ENCODE results near the gene RBMS1. TPM values are rescaled to one million over a fixed set of nuclear protein-coding genes. Genes with fewer than 3 reads are reported as not detected.
A peak's percentile ranks its signal among the peaks of the same experiment; 100 is the strongest.
"Not testable (repeated sequence)": the region's sequence is repeated elsewhere in the genome, so short reads cannot be mapped to it uniquely, and the experiment has no call there.

The RBMS1 gene
- total RNA-seq, 1 donor from 2014 or later = 58.2 TPM

DNA sequence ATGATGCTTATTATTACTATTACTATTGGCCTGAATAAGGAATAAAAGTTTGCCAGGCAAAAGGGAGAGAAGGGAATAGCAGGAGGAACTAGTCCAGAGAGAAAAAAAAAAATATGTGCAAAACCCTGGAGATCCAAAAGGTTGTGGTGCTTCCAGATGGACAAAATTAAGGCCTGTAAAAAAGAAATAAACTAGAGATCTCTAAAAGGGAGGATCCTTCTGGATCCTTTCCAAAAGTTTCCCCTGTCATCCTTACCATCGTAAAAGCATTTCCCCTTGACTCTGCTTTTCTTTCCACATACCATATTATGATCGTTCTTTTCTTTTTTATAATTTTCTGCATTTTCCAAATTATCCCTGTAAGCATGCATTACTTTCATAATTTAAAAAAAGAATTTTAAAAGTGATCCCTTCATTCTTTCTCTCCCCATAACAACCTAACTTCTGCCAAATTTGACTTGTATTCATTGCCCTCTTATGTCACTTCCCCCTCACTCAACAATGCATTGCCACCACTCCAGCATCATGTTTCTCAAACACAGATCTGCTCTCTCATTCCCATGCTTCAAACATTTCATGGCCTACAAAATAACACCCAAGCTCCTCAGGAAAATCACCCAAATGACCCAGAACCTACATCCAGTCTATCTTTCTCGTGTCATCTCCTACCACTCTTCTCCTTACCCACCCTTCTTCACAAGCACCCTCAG is 40.3 kb downstream of the RBMS1 start:
- intact Hi-C loops (cut with DNase I) = no loop called here
- DNase-seq (ENCODE audit: missing footprints) (no peak), ATAC-seq (no peak)

DNA sequence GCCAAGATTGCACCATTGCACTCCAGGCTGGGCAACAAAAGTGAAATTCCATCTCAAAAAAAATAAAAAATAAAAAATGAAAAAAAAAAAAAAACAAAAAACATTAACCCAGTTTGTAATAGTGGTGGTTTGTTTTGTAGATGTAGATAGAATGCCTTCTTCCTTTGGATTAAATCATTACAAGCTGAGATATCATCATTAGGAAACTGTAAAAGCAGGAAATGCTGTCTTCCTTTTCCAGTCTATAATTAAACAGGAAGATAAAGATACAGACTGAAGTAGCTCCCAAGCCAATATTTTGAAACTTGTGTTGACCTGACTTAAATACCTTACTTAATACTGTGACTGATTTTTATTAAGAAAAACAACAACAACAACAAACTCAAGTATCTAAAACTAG is 43.1 kb downstream of the RBMS1 start:
- ATAC-seq = no peak
- intact Hi-C loops (cut with DNase I) = no loop called here
- no peak for DNase-seq (ENCODE audit: missing footprints)

DNA sequence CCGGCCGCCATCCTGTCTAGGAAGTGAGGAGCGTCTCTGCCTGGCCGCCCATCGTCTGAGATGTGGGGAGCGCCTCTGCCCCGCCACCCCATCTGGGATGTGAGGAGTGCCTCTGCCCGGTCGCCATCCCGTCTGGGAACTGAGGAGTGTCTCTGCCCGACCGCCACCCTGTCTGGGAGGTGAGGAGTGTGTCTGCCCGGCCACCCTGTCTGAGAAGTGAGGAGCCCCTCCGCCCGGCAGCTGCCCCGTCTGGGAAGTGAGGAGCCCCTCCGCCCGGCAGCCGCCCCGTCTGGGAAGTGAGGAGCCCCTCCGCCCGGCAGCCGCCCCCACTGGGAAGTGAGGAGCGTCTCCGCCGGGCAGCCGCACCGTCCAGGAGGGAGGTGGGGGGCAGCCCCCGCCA is 44.8 kb downstream of the RBMS1 start:
- intact Hi-C loops (cut with DNase I); DNase-seq (ENCODE audit: missing footprints); ATAC-seq: not testable (repeated sequence)

DNA sequence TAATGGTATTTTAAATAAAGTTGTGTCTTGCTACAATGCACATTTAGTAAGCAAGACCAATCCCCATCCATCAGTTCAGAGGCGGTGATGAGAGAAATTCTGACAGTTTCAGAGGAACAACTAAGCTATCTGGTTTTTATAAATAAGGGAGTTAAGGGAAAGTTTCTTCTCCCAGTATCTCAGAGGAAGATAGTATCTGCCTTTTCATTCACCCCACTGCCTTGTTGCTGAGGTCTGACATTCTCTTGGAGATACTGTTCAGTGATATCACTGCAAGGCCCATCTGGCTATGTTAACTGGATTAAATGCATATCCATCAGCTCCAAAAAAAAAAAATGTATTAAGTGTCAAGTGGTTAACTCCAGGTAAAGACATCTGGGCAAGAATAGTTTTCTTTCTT is 47.9 kb downstream of the RBMS1 start:
- ATAC-seq = no peak
- intact Hi-C loops (cut with DNase I) = no loop called here
- no peak for DNase-seq (ENCODE audit: missing footprints)

DNA sequence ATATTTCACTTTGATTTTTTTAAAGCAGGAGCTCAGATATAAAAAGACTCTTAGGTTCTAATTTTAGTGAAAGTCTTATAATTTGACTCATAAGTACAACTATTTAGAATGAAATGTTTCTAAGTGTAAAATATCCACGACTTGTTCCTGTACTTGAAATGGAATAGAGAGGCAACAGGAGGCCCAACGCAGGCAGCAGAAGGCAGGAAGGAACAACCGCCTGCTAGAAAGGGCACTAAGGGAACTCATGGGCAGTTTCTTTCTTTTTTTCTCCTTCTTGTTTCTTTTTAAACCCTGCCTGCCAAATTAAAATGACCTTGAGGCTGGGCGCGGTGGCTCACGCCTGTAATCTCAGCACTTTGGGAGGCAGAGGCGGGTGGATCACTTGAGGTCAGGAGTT is 51.0 kb downstream of the RBMS1 start:
- DNase-seq (ENCODE audit: missing footprints) (no peak), ATAC-seq (no peak)
- intact Hi-C loops (cut with DNase I) = no loop called here

DNA sequence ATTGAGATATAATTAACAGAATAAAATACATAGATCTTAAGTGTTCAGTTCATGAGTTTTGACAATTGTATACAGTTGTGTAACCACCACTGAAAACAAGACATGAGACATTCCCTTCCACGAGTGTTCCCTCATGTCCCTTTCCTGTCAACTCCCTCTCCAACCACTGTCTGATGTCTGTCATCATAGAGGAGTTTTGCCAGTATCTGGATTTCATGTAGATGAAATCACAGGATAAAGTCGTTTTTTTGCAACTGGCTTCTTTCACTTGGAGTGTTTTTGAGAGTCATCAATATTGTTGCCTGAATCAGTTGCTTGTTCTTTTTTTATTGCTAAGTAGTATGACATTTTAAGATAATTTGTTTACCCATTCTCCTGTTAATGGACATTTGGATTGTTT is 52.7 kb downstream of the RBMS1 start:
- DNase-seq (ENCODE audit: missing footprints) (no peak), ATAC-seq (no peak)
- intact Hi-C loops (cut with DNase I) = no loop called here

DNA sequence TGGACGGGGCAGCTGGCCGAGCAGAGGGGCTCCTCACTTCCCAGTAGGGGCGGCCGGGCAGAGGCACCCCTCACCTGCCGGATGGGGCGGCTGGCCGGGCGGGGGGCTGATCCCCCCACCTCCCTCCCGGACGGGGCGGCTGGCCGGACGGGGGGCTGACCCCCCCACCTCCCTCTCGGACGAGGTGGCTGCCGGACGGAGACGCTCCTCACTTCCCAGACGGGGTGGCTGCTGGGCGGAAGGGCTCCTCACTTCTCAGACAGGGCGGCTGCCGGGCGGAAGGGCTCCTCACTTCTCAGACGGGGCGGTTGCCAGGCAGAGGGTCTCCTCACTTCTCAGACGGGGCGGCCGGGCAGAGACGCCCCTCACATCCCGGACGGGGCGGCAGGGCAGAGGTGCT is 54.6 kb downstream of the RBMS1 start:
- DNase-seq (ENCODE audit: missing footprints); ATAC-seq; intact Hi-C loops (cut with DNase I): not testable (repeated sequence)

DNA sequence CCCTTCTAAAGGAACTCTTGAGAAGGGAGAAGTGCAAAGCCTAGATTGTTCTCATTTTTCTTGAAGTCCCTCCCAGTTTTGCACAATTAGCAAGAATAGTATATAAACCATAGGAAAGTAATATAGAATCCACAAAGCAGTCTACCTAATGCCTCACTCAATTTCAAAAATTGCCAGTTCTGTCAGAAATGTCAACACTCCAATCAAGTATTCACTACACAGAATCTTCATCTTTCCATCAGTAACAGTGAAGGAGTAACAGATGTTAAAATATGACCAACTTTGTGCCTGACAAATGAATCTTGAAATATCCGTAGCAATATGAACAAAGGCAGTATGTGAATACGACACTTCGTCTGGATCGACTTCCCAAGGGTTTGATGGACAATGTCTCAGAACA is 56.3 kb downstream of the RBMS1 start:
- ATAC-seq (no peak), DNase-seq (ENCODE audit: missing footprints) (no peak)
- intact Hi-C loops (cut with DNase I) = no loop called here

DNA sequence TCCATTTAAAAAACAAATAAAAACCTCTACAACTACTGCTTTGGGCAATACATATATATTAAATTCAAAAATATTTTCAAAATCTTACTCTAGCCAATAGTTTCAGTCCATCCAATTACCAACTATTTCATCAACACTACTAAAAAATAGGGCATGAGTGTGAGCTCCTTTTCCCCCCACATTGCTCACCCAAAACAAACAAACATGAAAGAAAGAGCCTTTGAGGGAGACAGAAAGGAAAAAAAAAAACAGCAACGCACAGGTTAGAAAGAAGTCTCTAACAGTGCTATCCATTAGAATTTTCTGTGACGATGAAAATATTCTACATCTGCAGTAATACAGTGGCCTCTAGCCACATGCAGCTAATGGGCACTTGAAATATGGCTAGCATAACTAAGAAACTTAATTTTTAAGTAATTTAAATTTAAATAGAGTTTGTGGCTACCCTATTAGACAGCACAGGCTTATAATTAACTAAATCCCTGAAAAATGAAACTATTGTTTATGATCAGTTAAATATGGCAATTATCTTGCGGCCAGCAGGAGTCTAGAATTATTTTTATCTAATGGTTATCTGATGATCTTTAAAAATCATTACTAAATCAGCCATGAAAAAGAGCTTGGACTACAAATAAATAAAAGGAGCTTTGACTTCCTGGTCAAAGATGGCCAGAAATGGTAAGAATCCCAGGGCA is 59.2 kb downstream of the RBMS1 start:
- no peak for ATAC-seq
- DNase-seq (ENCODE audit: missing footprints) = no peak
- intact Hi-C loops (cut with DNase I) = loop anchor here (5.0 kb wide), 2 partner anchors 58 to 538 kb away; partner anchors contain the start of gene RBMS1

DNA sequence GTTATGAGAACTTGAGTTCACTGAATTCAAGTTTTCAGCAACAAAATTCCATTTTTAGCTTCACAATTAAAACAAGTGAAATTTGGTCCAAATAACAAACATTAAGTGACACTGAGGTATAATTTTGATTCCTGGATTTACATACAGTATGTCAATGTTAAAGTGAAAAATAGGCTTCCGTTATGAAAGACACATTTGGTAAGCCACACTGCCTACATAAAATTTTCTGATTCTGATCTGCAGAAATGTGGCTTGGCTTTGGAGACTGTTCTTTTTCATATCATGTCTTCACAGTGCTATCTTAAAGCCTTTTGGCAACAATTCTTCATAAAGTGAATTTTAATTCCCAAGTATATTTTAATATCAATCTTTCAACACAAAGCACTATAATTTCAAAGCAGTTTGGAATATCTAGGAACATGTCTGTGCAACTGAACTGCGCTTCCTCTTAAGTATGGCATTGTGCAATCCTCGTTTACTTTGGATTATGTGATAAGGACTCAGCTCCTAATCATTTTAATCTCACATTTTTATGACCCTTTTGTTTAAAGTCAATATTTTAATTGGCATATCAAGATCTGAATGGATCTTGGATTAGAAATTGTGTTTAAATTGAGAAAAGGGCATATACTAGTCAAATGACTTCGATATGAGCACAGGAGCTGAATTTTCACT is 60.0 kb downstream of the RBMS1 start:
- intact Hi-C loops (cut with DNase I) = loop anchor here (5.0 kb wide), 2 partner anchors 59 to 539 kb away; partner anchors contain the start of gene RBMS1

DNA sequence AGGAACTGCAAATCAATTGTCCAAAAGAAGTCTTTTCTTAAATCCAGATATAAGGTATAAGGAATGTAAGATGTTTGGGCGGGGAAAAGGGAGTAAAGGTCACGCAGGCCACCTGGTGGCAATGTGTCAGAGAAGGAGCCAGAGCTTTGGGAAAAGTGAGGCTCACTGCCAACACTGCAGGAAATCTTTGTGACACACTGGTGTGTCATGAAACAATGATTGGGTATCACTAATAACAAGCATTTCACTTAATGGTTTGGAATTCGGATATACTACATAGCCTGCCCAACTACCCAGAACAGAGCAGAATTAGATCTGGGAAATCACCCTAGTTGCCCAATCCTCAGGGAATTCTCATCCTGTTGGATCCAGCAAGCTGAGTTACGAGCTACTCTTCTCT is 61.0 kb downstream of the RBMS1 start:
- no peak for DNase-seq (ENCODE audit: missing footprints)
- intact Hi-C loops (cut with DNase I) = loop anchor here (5.0 kb wide), 2 partner anchors 60 to 540 kb away; partner anchors contain the start of gene RBMS1
- no peak for ATAC-seq

More for the DNA sequence above, 60.0 kb downstream of the RBMS1 start:
- DNase-seq (ENCODE audit: missing footprints) (no peak), ATAC-seq (no peak)

DNA sequence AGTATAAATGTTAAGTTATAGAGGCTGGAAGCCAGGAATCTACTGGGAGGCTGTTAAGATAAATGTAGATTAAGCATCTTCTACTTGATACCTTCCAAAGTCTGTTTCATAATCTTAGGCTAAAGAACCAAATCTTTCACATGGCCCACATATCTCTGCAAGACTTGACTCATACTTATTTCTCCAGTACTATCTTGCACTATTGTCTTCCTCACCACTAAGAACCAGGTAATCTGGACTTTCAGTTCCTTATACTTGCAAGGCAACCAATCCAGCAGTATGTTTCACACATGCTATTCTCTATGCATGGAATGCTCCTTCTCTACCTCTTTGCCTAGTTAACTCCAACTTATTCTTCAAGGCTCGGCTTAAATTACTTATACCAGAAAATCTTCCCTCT is 62.2 kb downstream of the RBMS1 start:
- intact Hi-C loops (cut with DNase I) = loop anchor here (5.0 kb wide), 2 partner anchors 61 to 541 kb away; partner anchors contain the start of gene RBMS1
- ATAC-seq (no peak), DNase-seq (ENCODE audit: missing footprints) (no peak)

DNA sequence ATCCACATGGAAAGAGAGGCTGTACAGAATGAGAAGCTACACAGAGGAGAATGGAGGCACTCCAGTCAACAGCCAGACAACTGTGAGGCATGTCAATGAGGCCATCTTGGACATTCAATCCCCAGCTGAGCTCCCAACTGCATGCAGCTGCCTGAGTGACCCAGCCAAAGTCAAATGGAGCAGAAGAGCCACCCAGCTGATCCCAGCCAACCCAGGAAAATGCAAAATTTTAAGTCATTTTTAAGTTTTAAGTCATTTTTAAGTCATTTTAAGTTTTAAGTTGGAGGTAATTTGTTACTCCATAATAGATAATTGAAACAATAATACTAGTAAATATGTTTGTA is 63.6 kb downstream of the RBMS1 start:
- ATAC-seq (no peak), DNase-seq (ENCODE audit: missing footprints) (no peak)
- intact Hi-C loops (cut with DNase I) = loop anchor here (5.0 kb wide), 2 partner anchors 62 to 542 kb away; partner anchors contain the start of gene RBMS1

DNA sequence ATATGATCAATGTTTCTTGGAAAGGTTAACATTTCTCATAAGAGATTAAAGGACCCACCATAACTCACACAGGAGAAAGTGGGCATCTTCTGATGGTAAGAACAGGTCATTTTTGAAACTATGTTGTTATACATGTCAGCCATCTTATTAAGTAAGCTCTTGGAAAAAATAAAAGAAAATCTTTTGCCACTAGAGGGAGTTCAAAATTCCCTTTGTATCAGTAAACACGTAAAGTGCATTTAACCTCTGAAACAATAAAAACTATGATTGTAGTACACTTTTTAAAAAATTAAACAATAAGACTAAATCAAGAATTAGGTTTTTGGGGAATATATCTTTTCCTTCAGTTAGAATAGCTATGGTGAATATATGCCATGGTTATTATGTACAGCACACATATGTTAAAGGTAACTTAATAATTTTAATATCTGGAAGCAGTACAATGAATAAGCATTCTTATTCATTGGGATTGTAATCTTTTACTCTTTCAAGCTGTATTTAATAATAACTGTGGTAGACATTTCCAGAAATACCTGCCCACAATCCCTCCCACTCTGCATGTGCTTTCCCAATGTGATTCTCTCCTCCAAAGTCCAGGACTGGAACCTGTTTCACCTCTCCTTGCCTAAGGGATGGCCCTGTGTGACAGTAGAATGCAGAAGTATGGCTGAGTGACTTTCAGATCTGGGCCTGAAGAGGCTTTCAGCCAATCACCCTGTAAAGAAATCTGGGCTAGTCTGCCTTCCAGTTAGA is 64.2 kb downstream of the RBMS1 start:
- intact Hi-C loops (cut with DNase I) = loop anchor here (5.0 to 10.0 kb wide), 3 partner anchors 57 to 475 kb away; no protein-coding TSS in a partner anchor
- DNase-seq (ENCODE audit: missing footprints) (no peak), ATAC-seq (no peak)

DNA sequence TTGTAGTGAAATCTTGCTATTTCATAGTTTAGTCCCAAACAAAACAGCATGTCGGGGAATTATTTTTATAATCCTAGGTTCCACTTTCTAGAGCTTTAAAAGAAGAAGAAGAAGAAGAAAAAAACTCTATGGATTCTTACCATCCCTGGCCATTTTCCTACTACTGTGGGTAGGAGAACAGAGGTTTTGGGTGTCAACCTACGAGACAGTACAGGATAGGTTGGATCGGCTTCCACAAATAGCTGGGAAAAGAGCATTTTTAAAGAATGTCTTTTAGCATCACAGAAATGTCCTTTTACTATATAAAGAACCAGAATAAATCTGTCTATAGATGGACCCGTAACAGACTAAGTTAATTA is 65.2 kb downstream of the RBMS1 start:
- intact Hi-C loops (cut with DNase I) = loop anchor here (5.0 to 10.0 kb wide), 3 partner anchors 56 to 476 kb away; no protein-coding TSS in a partner anchor
- ATAC-seq (no peak), DNase-seq (ENCODE audit: missing footprints) (no peak)

DNA sequence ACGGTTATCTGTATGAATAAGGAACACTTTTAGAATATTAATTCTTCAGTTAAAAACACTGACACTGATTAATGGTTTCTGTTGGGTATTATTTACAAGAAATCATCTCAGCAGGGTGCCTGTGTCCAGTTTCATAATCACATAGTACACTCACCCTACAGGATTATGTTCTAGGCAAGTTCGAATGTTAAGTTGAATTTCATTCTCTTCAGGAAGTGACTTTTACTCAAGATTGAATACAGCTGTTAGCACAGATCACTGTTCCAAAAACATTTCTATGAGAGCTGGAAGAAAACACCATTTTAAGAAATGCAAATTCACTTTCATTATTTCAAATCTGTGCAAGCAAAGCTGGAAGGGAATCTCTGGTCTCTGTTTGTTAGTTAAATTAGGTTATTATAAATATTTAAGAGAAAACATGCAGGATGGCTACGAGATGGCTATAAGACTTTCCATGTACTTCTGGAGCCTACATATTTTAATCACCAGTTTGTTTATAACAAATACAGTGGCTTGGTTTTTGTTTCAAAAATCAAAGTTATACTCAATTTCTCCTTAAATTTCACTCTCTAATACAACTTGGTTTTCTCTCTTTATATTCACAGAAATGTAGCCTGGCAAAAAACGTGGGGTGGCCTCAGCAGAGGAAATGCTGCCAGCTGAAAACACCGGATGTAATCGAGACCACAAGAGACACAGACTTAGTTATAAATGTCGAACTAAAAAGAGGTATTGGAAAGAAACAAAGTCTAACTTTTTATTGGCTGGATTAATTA is 65.8 kb downstream of the RBMS1 start:
- ATAC-seq (peak; percentile 76), DNase-seq (ENCODE audit: missing footprints) (no peak)
- intact Hi-C loops (cut with DNase I) = loop anchor here (2.0 to 10.0 kb wide), 4 partner anchors 15 to 477 kb away; no protein-coding TSS in a partner anchor

DNA sequence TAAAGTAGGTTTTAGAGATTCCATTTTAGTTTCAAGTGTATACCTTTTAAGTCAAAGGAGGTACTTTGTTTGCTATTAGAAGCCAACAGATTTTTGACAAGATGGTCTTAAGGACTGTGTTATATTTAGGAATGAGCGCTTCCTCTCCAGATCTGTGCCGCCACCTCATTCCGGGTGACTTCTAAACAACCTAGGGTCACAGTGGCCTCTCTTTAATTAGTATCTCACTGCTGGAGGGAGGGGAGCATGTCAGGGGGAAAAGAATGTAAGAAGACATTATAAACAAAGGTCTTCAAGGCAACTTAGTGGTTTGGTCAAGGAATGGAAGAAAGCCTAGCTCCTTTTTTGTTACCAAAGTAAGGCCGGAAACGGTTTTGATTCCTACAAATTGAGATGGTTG is 67.0 kb downstream of the RBMS1 start:
- intact Hi-C loops (cut with DNase I) = loop anchor here (2.0 to 10.0 kb wide), 4 partner anchors 14 to 478 kb away; no protein-coding TSS in a partner anchor
- ATAC-seq (no peak), DNase-seq (ENCODE audit: missing footprints) (no peak)

All from Right ventricle myocardium inferior (tissue), 1 donor.